Adipose tissue (tissue), 3 donors: ENCODE measurements around the gene PIGQ. TPM values are rescaled to one million over a fixed set of nuclear protein-coding genes. Genes with fewer than 3 reads are reported as not detected.

ENCODE experiments used
- H3K27ac ChIP-seq: one replicate; pipeline ENCODE4 v1.5.1; 2013; ENCODE audit warnings: low read depth, low read length
- WGBS, 3 donors: extraction: QIAGEN DNeasy Blood & Tissue Kit; methylation state at CpG; one replicate each; pipeline ENCODE4 v1.1.7; 2013; 5-methylcytosine and 5-hydroxymethylcytosine counted together
- polyA plus RNA-seq, 3 donors: library from polyadenylated mRNA; stranded (reverse); fragments of 200-250 nt; gene quantifications; one replicate each; pipeline ENCODE4 v1.2.3, GENCODE V29; 2013
- donor health status: healthy with polysubstance abuse.
- donor health status: Bipolar disorder and iron deficiency.
- donor health status: healthy.

PIGQ gene
- polyA plus RNA-seq = 10 to 100 TPM; 36.6 to 47.7 (median 37.6) TPM

- H3K27ac ChIP-seq = no peak within 1 kb of the TSS
- WGBS, 3 donors = 1 to 2% (median 1%) methylated on average over 46 to 76 of the region's 87 CpGs
These were observed at the start of gene PIGQ for GRCh38 chr16:569445-570254. PIGQ (plus strand) TSS chr16:569968; CDS start chr16:574075, 4,107 bp downstream.

DNA sequence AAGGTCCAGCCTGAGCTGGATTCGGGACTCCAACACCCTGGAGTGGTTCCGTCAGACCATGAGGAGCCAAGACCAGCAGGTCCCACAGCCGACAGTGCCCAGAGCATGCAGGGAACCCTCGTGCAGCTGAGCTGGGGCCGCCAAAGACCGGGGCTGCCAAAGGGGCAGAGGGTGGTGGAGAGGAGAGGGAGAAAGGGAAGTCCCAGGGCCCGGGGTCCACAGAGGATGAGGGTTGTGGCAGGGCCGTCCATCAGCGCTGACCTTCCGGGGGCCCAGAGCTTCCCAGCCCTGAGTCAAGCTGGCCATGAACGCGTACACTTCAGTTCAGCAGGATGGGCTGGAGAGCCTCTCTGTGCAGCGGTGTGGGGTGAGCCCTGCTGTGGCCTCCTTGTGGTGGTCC is 48.9 kb upstream of the PIGQ start:
- WGBS, 3 donors = 93 to 97% (median 94%) methylated on average over 12 to 13 of the region's 13 CpGs
- H3K27ac ChIP-seq = no peak overlapping the region

- no peak overlapping the region for H3K27ac ChIP-seq
- 76 to 84% (median 80%) methylated on average over 33 to 34 of the region's 34 CpGs for WGBS, 3 donors
These were observed 48.2 kb upstream of the PIGQ start for GRCh38 chr16:521381-522210.

DNA sequence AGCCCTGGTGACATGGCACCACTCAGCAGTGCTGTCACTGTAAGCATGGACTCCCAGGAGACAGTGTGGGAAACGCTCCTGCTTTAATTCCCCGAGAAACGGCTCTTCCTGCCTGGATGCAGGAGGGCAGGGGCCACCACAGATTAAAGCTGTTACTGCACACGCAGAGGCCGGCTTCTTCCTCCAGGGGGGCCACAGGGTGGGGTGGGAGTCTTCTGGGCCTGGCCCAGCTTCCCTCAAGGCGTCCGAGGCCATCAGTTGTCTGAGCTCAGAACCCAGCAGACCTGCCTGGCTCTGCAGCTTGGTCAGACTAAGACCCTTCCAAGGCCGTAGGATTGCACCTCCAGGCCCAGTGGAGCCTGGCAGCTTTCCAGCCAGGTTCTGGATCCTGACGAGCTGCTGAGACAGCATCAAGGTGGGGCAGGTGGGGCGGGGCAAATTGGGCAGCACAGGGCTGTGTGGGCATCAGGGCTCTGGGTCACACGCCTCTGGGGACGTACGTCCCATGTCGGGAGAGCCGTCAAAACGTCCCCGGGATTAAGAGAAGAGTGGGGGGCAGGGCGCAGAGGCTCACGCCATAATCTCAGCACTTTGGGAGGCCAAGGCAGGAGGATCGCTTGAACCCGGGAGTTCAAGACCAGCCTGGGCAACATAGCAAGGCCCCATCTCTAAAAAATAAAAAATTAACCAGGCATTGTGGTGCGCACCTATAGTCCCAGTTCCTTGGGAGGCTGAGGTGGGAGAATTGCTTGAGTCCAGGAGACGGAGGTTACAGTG is 47.3 kb upstream of the PIGQ start:
- WGBS, 3 donors = 71 to 76% (median 76%) methylated on average over 23 of the region's 23 CpGs
- H3K27ac ChIP-seq = no peak overlapping the region

- WGBS, 3 donors = 93 to 94% (median 93%) methylated on average over 22 of the region's 22 CpGs
- no peak overlapping the region for H3K27ac ChIP-seq
These were observed 46.5 kb upstream of the PIGQ start for GRCh38 chr16:523097-523741.

DNA sequence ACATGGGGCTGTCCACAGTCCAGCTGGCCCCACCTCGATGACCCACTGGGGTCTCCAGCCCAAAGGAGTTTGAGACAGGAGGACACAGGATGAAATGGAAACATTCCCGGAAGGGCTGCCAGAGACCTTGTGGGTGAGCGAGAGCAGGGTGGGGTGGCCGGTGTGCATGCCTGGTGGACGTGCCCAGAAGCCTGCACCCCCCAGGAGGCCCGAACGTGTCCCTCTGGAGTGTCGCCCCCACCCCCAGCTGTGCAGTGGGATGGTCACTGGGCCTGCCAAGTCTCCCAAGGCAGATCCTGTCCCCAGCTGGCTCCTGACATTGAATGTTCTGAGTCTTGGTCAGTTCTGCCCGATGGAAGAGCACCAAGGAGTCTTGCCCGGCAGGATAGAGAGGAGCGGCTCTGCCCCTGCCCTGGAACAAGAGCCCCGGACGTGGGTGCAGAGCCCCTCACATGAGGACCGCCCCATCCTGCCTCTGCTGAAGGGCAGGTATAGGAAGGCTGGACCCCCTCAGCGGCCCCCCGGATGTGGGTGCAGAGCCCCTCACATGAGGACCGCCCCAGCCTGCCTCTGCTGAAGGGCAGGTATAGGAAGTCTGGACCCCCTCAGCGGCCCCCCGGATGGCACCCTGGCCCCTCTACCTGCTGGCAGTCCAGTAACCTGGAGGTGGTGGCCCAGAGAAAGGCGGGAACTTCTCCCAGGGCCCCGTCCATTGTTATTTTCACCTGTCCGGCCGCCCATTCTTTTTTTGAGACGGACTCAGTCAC is 45.3 kb upstream of the PIGQ start:
- 80 to 82% (median 81%) methylated on average over 23 to 24 of the region's 24 CpGs for WGBS, 3 donors
- no peak overlapping the region for H3K27ac ChIP-seq

- no peak overlapping the region for H3K27ac ChIP-seq
- WGBS, 3 donors = 91 to 95% (median 95%) methylated on average over 8 of the region's 8 CpGs
These were observed 44.6 kb upstream of the PIGQ start for GRCh38 chr16:525123-525519.

DNA sequence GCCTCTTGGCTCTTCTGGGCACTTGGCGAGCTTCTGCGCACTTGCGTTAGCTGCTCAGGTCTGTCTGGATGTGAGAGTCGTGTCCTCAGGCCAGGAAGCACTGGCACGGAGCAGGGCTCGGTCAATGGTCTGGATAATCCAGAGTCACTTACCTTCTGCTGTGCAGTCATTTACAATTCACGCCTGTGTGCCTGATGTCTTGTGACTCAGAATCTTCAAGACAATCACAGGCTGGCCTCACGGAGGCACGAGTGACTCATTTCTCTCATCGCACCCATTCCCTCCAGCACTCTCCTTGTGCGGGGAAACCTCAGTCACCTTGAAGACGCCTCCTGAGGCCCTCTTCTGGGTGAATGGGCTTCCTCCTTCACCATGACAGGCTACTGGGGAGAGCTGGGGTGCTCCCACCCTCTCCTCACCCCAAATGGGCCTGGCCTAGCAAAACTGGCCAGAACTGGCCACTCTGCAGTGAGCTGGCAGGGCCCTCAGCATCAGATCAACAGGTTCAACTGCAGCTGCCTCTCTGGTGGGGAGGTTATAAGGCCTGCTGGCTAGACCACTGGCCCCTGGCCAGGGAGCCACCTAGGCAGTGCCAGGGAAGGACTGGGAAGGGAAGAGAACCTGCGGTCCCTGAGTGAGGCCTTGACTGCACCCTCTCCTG is 44.1 kb upstream of the PIGQ start:
- WGBS, 3 donors = 66 to 73% (median 70%) methylated on average over 13 of the region's 13 CpGs
- H3K27ac ChIP-seq = no peak overlapping the region

- 6 to 9% (median 7%) methylated on average over 23 to 26 of the region's 26 CpGs for WGBS, 3 donors
These were observed 43.4 kb upstream of the PIGQ start for GRCh38 chr16:526181-527014.

GRCh38 chr16:527015-527903 is 42.5 kb upstream of the PIGQ start, which contains the start of gene CAPN15:
CAPN15 (plus strand) TSS chr16:527712; CDS start chr16:546839, 19,127 bp downstream.
- WGBS, 3 donors = 0% methylated on average over 73 to 129 of the region's 129 CpGs
- H3K27ac ChIP-seq = peak within 1 kb of the TSS; percentile 71

More at GRCh38 chr16:526181-527014, 43.4 kb upstream of the PIGQ start:
- peak overlapping the region; percentile 48 for H3K27ac ChIP-seq

- 0 to 2% (median 2%) methylated on average over 38 to 55 of the region's 55 CpGs for WGBS, 3 donors
- H3K27ac ChIP-seq = peak overlapping the region; percentile 7
These were observed 41.4 kb upstream of the PIGQ start for GRCh38 chr16:528111-529011.

GRCh38 chr16:529012-529575 is 40.7 kb upstream of the PIGQ start:
- 17 to 42% (median 41%) methylated on average over 12 of the region's 12 CpGs for WGBS, 3 donors
- no peak overlapping the region for H3K27ac ChIP-seq

DNA sequence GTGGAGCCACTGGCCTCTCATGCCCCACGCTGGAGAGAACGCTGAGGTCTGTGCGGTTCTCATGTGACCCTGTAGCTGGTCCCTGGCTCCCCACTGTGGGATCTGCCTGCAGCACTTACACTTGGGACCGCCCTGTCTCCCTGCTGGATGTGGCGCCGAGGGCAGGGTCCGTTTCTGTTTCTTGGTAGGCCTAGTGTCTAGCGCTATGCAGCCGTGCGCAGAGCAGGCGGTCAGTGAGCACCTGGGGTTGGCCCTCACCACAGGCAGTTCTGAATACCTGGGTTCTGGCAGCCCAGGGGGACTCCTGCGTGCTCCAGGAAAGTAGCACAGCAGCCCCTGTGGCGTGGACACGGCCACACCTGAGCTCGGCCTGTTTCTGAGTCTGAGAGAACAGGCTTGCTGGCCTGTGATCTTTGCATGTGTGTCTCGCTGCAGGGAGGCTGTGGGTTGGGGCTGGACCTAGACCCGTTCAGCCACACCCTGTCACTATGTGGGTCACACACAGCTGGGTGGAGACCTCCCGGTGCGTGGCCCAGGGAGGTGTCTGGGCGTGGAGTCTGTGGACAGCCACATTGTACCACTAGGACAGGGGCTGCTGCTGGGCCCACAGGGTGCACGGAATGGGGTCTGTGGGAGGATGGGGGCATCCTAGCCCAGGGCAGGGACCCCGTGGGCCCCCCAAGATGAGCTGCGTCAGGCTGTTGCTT is 39.5 kb upstream of the PIGQ start:
- WGBS, 3 donors = 70 to 93% (median 90%) methylated on average over 23 of the region's 23 CpGs
- no peak overlapping the region for H3K27ac ChIP-seq
